ENCODE data around the gene XIRP2.
"Not testable (repeated sequence)": the region's sequence is repeated elsewhere in the genome, so short reads cannot be mapped to it uniquely, and the experiment has no call there.

XIRP2 gene

GRCh38 chr2:167196461-167197252, 308.4 kb downstream of the XIRP2 start:
- no peak for DNase-seq (ENCODE audit: low read depth in 3 of 3)

DNA sequence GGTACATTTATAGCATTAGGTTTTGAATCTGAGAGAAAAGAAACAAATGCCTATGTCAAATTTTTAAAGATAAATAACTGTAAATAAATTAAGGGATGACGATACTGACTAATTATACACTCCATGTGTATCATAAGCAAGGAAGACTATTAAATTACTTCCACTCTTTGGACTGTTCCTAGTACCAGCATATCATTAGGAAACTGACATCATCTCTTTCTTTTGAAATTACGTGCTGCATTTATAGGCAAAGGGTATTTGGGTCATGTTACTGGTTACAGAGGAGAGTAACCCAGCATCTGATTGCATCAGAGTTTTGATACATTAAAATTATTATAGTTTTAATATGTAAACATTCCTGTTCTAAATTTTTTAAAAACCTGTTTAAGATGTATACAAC, 309.7 kb downstream of the XIRP2 start:
- no peak for DNase-seq (ENCODE audit: low read depth in 3 of 3)

GRCh38 chr2:167198576-167198975, 310.3 kb downstream of the XIRP2 start:
- DNase-seq (ENCODE audit: low read depth in 3 of 3) = no peak

GRCh38 chr2:167200019-167200418, 311.7 kb downstream of the XIRP2 start:
- no peak for DNase-seq (ENCODE audit: low read depth in 3 of 3)

DNA sequence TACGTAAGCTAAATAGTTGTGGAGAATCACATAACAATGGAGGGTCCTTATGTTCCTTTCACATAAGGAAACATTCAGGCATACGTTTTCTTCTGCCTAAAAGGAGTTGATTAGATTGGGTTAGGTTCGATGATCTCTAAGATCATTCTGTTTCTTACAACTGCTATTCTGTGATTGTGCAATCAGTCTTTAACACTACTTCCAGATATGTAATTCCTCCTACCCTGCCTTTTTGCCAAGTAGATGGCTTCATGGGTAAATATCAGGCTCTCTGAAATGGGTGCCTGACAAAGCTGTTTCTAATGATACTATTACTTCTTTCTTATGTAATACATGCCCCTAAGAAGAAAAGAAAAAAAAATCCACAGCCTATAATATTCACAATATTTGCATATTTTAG, 321.5 kb downstream of the XIRP2 start:
- no peak for DNase-seq (ENCODE audit: low read depth in 3 of 3)

DNA sequence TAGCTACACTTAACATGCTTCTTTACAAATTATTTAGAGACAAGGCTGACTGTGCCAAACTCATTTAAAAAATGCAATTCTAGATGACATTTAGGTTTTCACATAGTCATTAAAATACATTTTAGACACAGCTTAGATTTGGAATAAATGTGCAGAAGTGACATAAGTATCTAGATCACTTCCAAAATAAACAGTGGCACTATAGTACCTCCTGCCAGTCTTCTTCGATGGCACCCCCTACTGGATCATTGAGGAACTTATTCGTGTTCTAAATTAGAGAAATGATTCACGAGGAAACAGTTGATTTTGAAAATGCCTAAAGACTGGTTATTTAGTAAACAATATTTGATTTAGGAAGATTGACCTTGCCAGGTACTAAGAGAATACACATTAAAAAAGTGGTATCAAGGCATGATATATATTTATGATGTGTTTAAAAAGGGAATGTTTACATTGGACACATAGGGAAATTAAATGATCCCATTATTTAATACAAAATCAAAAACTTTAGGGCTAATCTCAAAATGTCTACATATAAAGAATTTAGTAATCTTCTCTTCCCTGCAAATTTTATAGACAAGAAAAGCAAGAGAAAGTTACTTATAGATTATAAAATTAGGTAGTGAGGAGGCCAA, 323.9 kb downstream of the XIRP2 start:
- no peak for DNase-seq (ENCODE audit: low read depth in 3 of 3)

GRCh38 chr2:167215595-167215994, 327.3 kb downstream of the XIRP2 start:
- DNase-seq (ENCODE audit: low read depth in 3 of 3) = no peak

DNA sequence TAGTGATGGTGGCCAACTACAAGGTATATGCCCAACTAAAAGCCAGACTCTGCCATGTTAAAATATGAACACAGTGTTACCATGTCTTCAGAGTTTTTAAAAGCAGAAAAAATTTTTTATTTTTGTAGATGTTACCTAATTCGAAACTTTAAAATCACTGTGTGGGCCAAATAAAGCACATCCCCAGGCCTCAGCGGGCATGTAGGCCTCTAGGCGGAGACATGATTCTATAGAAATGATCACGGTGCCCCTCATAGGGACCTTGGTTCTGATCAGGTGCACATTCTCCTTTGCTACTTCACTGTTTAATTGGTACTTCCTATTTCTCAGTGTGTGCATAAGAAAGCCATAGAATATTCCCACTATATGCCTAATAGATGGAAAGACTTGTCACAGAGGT, 349.2 kb downstream of the XIRP2 start:
- DNase-seq (ENCODE audit: low read depth in 3 of 3) = no peak

GRCh38 chr2:167240671-167241070, 352.4 kb downstream of the XIRP2 start:
- no peak for DNase-seq (ENCODE audit: low read depth in 3 of 3)

GRCh38 chr2:167249197-167249596, 360.9 kb downstream of the XIRP2 start:
- DNase-seq (ENCODE audit: low read depth in 3 of 3) = no peak

DNA sequence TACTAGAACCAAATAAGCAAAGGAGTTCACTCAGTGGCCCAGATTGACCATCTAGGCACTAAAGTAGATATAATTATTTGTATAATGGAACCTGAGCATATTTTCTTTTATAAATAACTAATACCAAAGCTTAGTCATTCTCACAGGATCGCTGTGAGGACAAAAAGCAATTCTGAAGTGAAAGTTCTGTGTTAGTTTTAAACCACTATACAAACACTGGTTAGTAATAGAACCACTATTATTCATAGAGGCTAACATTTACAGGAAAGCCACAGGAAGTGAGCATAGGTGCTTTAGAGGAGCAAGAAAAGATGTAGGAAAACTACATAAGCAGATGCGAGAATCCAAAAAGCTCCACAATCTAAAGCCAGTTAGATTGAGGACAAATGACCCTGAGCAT, 364.7 kb downstream of the XIRP2 start:
- no peak for DNase-seq (ENCODE audit: low read depth in 3 of 3)

- no peak for DNase-seq (ENCODE audit: low read depth in 3 of 3)
Measured at GRCh38 chr2:167254721-167255120, 366.4 kb downstream of the XIRP2 start.

DNA sequence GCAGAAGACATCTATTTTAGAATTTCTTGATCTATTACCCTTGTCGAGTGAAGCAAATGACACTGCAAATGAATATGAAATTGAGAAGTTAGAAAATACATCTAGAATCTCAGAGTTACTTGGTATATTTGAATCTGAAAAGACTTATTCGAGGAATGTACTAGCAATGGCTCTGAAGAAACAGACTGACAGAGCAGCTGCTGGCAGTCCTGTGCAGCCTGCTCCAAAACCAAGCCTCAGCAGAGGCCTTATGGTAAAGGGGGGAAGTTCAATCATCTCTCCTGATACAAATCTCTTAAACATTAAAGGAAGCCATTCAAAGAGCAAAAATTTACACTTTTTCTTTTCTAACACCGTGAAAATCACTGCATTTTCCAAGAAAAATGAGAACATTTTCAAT, 370.4 kb downstream of the XIRP2 start:
- DNase-seq (ENCODE audit: low read depth in 3 of 3) = no peak

DNA sequence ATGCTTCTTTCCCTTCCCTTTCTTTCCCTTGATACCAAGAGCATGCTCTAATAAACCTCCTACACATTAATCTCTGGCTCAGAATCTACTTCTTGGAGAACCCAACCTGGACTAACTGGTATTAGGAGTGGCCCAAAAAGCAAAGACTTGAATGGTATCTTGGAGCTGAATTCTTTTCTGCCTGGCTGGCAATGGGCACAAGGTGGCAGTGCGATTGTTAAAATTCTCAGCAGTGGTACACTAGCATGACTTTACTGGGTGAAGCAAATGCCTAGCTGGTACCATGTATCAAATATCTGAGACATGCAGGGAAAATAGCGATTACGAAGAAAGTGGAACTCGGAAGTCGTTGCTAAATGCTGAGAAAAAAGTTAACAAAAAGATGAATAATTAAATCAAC, 376.1 kb downstream of the XIRP2 start:
- no peak for DNase-seq (ENCODE audit: low read depth in 3 of 3)

DNA sequence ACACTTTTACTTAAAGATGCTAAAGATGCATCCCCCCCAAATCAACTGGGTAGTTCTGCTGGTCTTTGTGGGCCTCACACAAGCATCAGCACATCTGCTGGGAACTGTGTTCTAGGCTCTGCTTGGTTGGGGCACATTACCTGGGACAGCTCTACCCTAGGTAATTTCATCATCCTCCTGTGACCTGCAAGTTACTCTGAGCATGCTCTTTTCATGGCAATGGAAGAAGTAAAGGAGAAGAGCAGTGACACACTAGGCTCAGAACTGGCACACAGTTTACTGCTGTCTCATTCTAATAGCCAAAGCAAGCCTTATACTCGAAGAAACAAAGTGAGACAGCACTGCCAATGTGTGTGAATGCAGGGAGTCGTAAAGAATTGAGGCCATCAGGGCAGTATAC, 376.7 kb downstream of the XIRP2 start:
- DNase-seq (ENCODE audit: low read depth in 3 of 3) = no peak

DNA sequence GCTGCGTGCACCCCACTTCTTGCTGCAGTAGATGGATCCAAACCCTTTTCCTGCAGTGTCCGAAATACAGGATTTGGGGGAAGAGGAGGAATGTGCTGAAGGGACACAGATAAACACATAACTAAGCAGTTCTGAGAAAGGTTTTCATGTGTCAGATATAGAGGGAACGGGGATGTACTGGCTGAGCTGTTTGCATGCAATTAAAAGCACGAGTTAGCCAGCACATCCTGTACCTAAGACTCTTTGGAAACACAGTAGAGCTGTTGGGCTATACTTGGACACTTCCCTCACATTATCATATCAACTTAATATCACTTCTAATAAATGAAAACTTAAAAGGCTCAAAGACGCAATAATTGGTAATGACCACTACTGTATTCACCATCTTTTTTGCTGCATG, 377.4 kb downstream of the XIRP2 start:
- DNase-seq (ENCODE audit: low read depth in 3 of 3) = no peak

GRCh38 chr2:167268245-167268644, 380.0 kb downstream of the XIRP2 start:
- DNase-seq (ENCODE audit: low read depth in 3 of 3) = not testable (repeated sequence)

DNA sequence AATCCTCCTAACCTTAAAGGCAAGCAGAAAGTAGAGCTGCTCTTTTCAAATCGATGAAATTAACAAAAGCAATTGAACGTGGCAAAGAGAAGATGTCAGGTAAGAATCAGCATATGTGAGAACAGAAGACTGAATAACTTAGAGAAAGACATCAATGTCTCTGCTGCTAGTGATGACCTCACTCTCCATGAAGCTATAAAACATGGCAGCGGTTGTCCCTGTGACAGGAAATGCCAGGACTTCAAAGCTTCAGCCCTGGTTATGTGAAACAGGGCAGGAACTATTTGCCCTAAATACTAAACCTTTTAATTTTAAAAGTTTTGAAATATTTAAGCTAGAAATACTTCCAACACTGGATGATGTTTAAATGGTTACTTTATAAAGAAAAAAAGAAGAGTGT, 383.7 kb downstream of the XIRP2 start:
- DNase-seq (ENCODE audit: low read depth in 3 of 3) = no peak

DNA sequence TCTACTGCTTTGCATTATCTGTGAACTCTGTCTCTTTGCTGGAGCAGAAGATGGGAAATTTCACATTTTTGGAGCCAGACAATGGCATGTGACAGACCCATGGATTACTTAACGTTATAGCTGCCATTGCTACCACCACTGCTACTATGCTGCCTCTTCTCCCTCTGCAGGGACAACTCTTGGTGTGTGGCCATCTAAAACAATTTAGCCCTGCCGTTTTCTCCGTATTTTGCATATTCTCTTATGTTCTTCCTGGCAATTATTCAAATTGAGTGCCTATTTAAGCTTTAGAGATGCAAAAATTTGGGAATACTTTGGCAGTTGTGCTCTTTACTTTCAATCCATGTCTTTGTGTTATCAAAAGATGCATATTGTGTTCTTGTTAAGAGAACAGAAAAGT, 386.8 kb downstream of the XIRP2 start:
- DNase-seq (ENCODE audit: low read depth in 3 of 3) = no peak

DNA sequence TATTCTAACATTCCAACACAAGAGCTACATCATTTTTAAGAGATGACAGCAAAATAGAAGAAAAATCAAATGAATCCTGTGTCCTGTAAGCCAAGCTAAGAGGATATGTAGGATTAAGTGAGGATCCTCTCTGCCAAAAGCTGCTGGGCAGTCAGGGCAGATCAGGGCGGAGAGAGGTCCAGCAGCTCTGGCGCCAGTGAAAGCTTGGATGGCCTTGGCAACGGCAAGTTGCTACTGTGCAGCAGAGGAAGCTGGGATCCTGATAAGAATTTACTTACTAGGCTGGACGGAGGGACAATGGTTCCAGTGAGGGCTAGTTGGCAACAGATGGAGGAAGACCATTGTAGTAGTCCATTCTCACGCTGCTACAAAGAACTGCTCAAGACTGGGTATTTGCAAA, 391.5 kb downstream of the XIRP2 start:
- no peak for DNase-seq (ENCODE audit: low read depth in 3 of 3)

DNA sequence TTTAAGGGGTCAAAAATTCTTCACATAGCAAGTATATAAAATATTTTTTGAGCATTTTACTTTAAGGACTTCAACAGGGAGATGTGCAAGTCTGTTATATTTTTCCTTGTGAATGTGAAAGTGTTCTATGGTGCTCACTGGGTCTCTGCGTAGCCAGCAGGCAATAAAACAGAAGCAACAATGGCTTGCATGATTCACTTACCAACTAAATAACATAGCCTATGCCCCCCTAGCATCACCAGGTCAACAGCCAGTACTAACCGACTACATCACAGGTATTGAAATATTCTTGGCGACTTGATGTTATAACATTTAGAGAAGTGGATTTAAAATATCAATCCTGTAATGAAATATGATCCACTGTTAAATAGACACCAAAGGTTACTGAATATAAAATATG, 398.9 kb downstream of the XIRP2 start:
- no peak for DNase-seq (ENCODE audit: low read depth in 3 of 3)

- DNase-seq (ENCODE audit: low read depth in 3 of 3) = no peak
Measured at GRCh38 chr2:167289651-167290410, 401.6 kb downstream of the XIRP2 start.

All from stimulated activated CD4-positive, alpha-beta T cell treated with anti-CD3 and anti-CD28 coated beads, TNF-alpha, amount 100 ng/mL, for 24 hours (primary cell).